HepG2 (cell line): Measurements from ENCODE around the gene USP9X. TPM values are rescaled to one million over a fixed set of nuclear protein-coding genes. Genes with fewer than 3 reads are reported as not detected.

ENCODE experiments used
- ATAC-seq: fragments of 200-7000 bp; cut with Tn5 transposase; 3 replicates; pipeline ENCODE4 v1.9.1; 2020; ENCODE audit warnings: mild to moderate bottlenecking, moderate library complexity
- BruUV-seq: library from RNA; stranded (reverse); fragments of 400-500 nt; replicated peaks from 2 replicates; lab custom pipeline; 2021; lab: Mats Ljungman, UMichigan
- CTCF ChIA-PET: fragments of 300-600 bp; formaldehyde crosslinking; extraction: SDS; loops from one replicate; lab custom pipeline; 2021; ENCODE audit warnings: low total read pairs, inconsistent platforms, low intra/inter-chr PET ratio; lab: Yijun Ruan, JAX
- POLR2A ChIA-PET: fragments of 350-600 bp; sonication (Branson Sonifier 250); formaldehyde crosslinking; loops from one replicate; lab custom pipeline; 2020; ENCODE audit warnings: antibody characterized with exemption, inconsistent platforms; lab: Yijun Ruan, JAX
- DNase-seq: peaks from one replicate; pipeline ENCODE4 v3.0.0-alpha.2; 2015; ENCODE audit warnings: low spot score
- FAIRE-seq: peaks from 3 replicates; lab custom pipeline; 2011; peaks lifted over from hg19 to GRCh38; lab: Jason Lieb, UNC
- H2AFZ ChIP-seq: one replicate; pipeline ENCODE4 v1.6.1; 2011; ENCODE audit warnings: low read length, inconsistent platforms
- H3K27ac ChIP-seq: fragments of 300-600 bp; 3 replicates; pipeline ENCODE4 v1.8.0; 2011; ENCODE audit warnings: mixed run types, mild to moderate bottlenecking, mixed read lengths, low read length, inconsistent platforms; ENCODE audit not compliant: insufficient read depth; ENCODE audit errors: extremely low read length
- H3K27me3 ChIP-seq, 2 experiments: fragments of 200-600 bp in 1 of 2; 2 replicates in 1 of 2; 3 replicates in 1 of 2; pipeline versions ENCODE4 v1.6.0 to v1.8.0; 2011; ENCODE audit warnings: low read length in 2 of 2, mild to moderate bottlenecking in 2 of 2, moderate library complexity in 2 of 2, inconsistent platforms in 1 of 2; ENCODE audit not compliant: insufficient read depth in 2 of 2, control insufficient read depth in 1 of 2
- H3K36me3 ChIP-seq, 2 experiments: fragments of 200-600 bp in 1 of 2; replicated peaks in 1 of 2; 2 replicates in 1 of 2; 3 replicates in 1 of 2; pipeline versions ENCODE4 v1.5.1 to v1.8.0; 2011; ENCODE audit warnings: low read length in 2 of 2, inconsistent platforms in 1 of 2; ENCODE audit not compliant: insufficient read depth in 2 of 2, control insufficient read depth in 1 of 2
- H3K4me1 ChIP-seq: 2 replicates; pipeline ENCODE4 v1.5.1; 2012; ENCODE audit warnings: low read length, inconsistent platforms; ENCODE audit not compliant: insufficient read depth
- H3K4me2 ChIP-seq: 2 replicates; pipeline ENCODE4 v1.6.0; 2011; ENCODE audit warnings: low read depth, low read length, inconsistent platforms
- H3K4me3 ChIP-seq, 3 experiments: fragments of 200-600 bp in 1 of 3; sonication (generic), shearing (Covaris generic) in 1 of 3; replicated peaks in 1 of 3; 2 replicates each; pipeline ENCODE4 v1.5.1; 2011 to 2016; ENCODE audit warnings: low read length in 3 of 3, inconsistent platforms in 2 of 3, low read depth in 2 of 3, mild to moderate bottlenecking in 2 of 3, control low read depth in 1 of 3, mixed read lengths in 1 of 3; ENCODE audit not compliant: insufficient read depth in 1 of 3
- H3K79me2 ChIP-seq: one replicate; pipeline ENCODE4 v1.6.1; 2011; ENCODE audit warnings: low read length, inconsistent platforms; ENCODE audit not compliant: insufficient read depth
- H3K9ac ChIP-seq: 2 replicates; pipeline ENCODE4 v1.6.0; 2011; ENCODE audit warnings: mild to moderate bottlenecking, low read depth, low read length, inconsistent platforms; ENCODE audit not compliant: insufficient read depth
- H3K9me3 ChIP-seq: 2 replicates; pipeline ENCODE4 v1.5.1; 2012; ENCODE audit warnings: mild to moderate bottlenecking, low read length
- H4K20me1 ChIP-seq: 2 replicates; pipeline ENCODE4 v1.6.0; 2011; ENCODE audit warnings: inconsistent platforms, mild to moderate bottlenecking, low read length, moderate library complexity; ENCODE audit not compliant: insufficient read depth
- ARNT2 ChIP-seq: sonication (generic); formaldehyde crosslinking; IDR thresholded peaks from 2 replicates; pipeline ENCODE4 v1.8.0; 2022; ENCODE audit warnings: mild to moderate bottlenecking, low read depth, missing genetic modification reagents, moderate library complexity
- MZF1 ChIP-seq: sonication (generic); formaldehyde crosslinking; IDR thresholded peaks from 2 replicates; pipeline ENCODE4 v1.8.1; 2023; ENCODE audit warnings: mild to moderate bottlenecking, missing genetic modification reagents, borderline replicate concordance
- SALL2 ChIP-seq: sonication (generic); formaldehyde crosslinking; IDR thresholded peaks from 2 replicates; pipeline ENCODE4 v1.8.1; 2023; ENCODE audit warnings: mild to moderate bottlenecking, missing genetic modification reagents, inconsistent platforms
- STAT6 ChIP-seq: sonication (generic); formaldehyde crosslinking; IDR thresholded peaks from 2 replicates; pipeline ENCODE4 v1.4.0; 2020; ENCODE audit warnings: missing genetic modification reagents, mild to moderate bottlenecking, borderline replicate concordance
- ZNF225 ChIP-seq: sonication (generic); formaldehyde crosslinking; IDR thresholded peaks from 2 replicates; pipeline ENCODE4 v1.4.0; 2020; ENCODE audit warnings: mild to moderate bottlenecking, missing genetic modification reagents
- ZNF549 ChIP-seq: sonication (generic); formaldehyde crosslinking; IDR thresholded peaks from 2 replicates; pipeline ENCODE4 v1.5.0; 2020; ENCODE audit warnings: missing genetic modification reagents
- ZNF761 ChIP-seq: sonication (generic); formaldehyde crosslinking; conservative IDR thresholded peaks from 2 replicates; pipeline ENCODE4 v1.4.0; 2020; ENCODE audit warnings: mild to moderate bottlenecking, missing genetic modification reagents
- ZNF768 ChIP-seq: sonication (generic); formaldehyde crosslinking; IDR thresholded peaks from 2 replicates; pipeline ENCODE4 v1.4.0; 2020; ENCODE audit warnings: missing genetic modification reagents
- ZNF850 ChIP-seq: sonication (generic); formaldehyde crosslinking; conservative IDR thresholded peaks from 2 replicates; pipeline ENCODE4 v1.9.0; 2021; ENCODE audit warnings: mild to moderate bottlenecking, missing genetic modification reagents
- WGBS: methylation state at CpG from one replicate; pipeline ENCODE4 v1.1.6; 2017; ENCODE audit warnings: low lambda C conversion rate; 5-methylcytosine and 5-hydroxymethylcytosine counted together
- in situ Hi-C: cut with HindIII; loops from 2 replicates; pipeline ENCODE4 v1.10.0; 2017; ENCODE audit warnings: low pct_unique_long_range_greater_than_20kb; ENCODE audit not compliant: extremely low pct_ligation_motif_present
- intact Hi-C: fragments of 100-400 bp; cut with micrococcal nuclease; formaldehyde crosslinking; loops from one replicate; pipeline ENCODE4 v1.10.0; 2022; ENCODE audit not compliant: unreplicated experiment
- polyA plus RNA-seq, 8 experiments: library from polyadenylated mRNA; depleted of rRNA in 3 of 8; stranded (reverse) in 7 of 8; unstranded in 1 of 8; fragments of >200 nt; fragmentation: Illumina TruSeq in 4 of 8; extraction: Trizol in 4 of 8; gene quantifications; 2 replicates each; pipeline versions ENCODE4 v1.2.1 to v1.2.3, GENCODE V29; 2011 to 2016; ENCODE audit warnings: low read depth in 4 of 8, missing spikeins in 1 of 8, mixed read lengths in 1 of 8; ENCODE audit not compliant: insufficient read depth in 1 of 8
- total RNA-seq, 5 experiments: library from RNA; depleted of rRNA; stranded (reverse); fragments of >200 nt; fragmentation: Illumina TruSeq; extraction: Trizol; gene quantifications; 2 replicates each; pipeline ENCODE4 v1.2.3, GENCODE V29; 2016; ENCODE audit warnings: low read depth in 1 of 5
- TF ChIP-seq, protein P1 (sequence below): IDR thresholded peaks from 2 replicates; pipeline ENCODE4 v1.6.1; 2016; ENCODE audit warnings: low read depth, control low read depth
- TF ChIP-seq, protein P2 (sequence below): sonication (generic); formaldehyde crosslinking; IDR thresholded peaks from 2 replicates; pipeline ENCODE4 v1.5.1; 2020; ENCODE audit warnings: mild to moderate bottlenecking, missing genetic modification reagents, borderline replicate concordance
- TF ChIP-seq, protein P3 (sequence below): sonication (generic); formaldehyde crosslinking; IDR thresholded peaks from 2 replicates; pipeline ENCODE4 v1.5.1; 2020; ENCODE audit warnings: mild to moderate bottlenecking, missing genetic modification reagents

Gene USP9X
- total and polyA plus RNA-seq, 2 of the 13 experiments (the other 11 are each of a cell fraction or from before 2014, with no cell fraction given), result 22.2 to 40.5 TPM

- no peak overlapping the region for H3K9ac ChIP-seq
- WGBS, result 95% methylated on average over 4 of the region's 5 CpGs
- peaks cover 0 to 17% of the 10 kb centered on the region in 2 experiments; a peak in 4 of 5 replicates for H3K36me3 ChIP-seq
- intact Hi-C loops, result loop anchor here (2.0 kb wide), 1 partner anchor 68 kb away; no protein-coding TSS in a partner anchor
- H3K4me2 ChIP-seq, result no peak overlapping the region
- H3K9me3 ChIP-seq, result no peaks in the 10 kb centered on the region
- FAIRE-seq (no peak), DNase-seq (no peak), ATAC-seq (no peak)
- H3K4me3 ChIP-seq, result no peak overlapping the region
- CTCF ChIA-PET, result no interaction called here
- no peaks in the 10 kb centered on the region for H3K4me1 ChIP-seq
- no peaks in the 10 kb centered on the region for H3K27me3 ChIP-seq
- no peaks in the 10 kb centered on the region for H3K79me2 ChIP-seq
- in situ Hi-C loops, result no loop called here
- no peak overlapping the region for H2AFZ ChIP-seq
- POLR2A ChIA-PET, result no interaction called here
- TF ChIP-seq, protein P1, sequence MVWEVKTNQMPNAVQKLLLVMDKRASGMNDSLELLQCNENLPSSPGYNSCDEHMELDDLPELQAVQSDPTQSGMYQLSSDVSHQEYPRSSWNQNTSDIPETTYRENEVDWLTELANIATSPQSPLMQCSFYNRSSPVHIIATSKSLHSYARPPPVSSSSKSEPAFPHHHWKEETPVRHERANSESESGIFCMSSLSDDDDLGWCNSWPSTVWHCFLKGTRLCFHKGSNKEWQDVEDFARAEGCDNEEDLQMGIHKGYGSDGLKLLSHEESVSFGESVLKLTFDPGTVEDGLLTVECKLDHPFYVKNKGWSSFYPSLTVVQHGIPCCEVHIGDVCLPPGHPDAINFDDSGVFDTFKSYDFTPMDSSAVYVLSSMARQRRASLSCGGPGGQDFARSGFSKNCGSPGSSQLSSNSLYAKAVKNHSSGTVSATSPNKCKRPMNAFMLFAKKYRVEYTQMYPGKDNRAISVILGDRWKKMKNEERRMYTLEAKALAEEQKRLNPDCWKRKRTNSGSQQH (CRISPR knock-in tag), result no peak
- TF ChIP-seq MZF1 (CRISPR knock-in tag), result no peak
- no peak for TF ChIP-seq ZNF225 (CRISPR knock-in tag)
- TF ChIP-seq ARNT2 (CRISPR knock-in tag), result no peak
- TF ChIP-seq ZNF768 (CRISPR knock-in tag), result no peak
- TF ChIP-seq SALL2 (CRISPR knock-in tag), result no peak
- TF ChIP-seq, protein P2, sequence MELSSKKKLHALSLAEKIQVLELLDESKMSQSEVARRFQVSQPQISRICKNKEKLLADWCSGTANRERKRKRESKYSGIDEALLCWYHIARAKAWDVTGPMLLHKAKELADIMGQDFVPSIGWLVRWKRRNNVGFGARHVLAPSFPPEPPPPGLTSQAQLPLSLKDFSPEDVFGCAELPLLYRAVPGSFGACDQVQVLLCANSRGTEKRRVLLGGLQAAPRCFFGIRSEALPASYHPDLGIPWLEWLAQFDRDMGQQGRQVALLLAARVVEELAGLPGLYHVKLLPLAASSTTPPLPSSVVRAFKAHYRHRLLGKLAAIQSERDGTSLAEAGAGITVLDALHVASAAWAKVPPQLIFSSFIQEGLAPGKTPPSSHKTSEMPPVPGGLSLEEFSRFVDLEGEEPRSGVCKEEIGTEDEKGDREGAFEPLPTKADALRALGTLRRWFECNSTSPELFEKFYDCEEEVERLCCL (CRISPR knock-in tag), result no peak
- no peak for TF ChIP-seq ZNF850
- no peak for TF ChIP-seq STAT6 (CRISPR knock-in tag)
- TF ChIP-seq, protein P3, sequence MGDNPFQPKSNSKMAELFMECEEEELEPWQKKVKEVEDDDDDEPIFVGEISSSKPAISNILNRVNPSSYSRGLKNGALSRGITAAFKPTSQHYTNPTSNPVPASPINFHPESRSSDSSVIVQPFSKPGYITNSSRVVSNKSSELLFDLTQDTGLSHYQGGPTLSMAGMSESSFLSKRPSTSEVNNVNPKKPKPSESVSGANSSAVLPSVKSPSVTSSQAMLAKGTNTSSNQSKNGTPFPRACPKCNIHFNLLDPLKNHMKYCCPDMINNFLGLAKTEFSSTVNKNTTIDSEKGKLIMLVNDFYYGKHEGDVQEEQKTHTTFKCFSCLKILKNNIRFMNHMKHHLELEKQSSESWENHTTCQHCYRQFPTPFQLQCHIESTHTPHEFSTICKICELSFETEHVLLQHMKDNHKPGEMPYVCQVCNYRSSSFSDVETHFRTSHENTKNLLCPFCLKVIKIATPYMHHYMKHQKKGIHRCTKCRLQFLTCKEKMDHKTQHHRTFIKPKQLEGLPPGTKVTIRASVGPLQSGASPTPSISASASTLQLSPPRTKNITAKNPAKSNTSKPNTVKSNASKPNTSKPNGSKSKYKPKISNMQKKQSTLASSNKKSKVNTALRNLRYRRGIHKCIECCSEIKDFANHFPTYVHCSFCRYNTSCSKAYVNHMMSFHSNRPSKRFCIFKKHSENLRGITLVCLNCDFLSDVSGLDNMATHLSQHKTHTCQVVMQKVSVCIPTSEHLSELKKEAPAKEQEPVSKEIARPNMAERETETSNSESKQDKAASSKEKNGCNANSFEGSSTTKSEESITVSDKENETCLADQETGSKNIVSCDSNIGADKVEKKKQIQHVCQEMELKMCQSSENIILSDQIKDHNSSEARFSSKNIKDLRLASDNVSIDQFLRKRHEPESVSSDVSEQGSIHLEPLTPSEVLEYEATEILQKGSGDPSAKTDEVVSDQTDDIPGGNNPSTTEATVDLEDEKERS (CRISPR knock-in tag), result no peak
- no peak for TF ChIP-seq ZNF549 (CRISPR knock-in tag)
- no peak for TF ChIP-seq ZNF761 (CRISPR knock-in tag)
- no peak overlapping the region for H3K27ac ChIP-seq
- H4K20me1 ChIP-seq, result no peaks in the 10 kb centered on the region
- no TSS peak for BruUV-seq
Measured at GRCh38 chrX:41142130-41142910, 57.1 kb downstream of the USP9X start.
